Ishikawa (cell line): Measurements from ENCODE around the gene GGTLC2.

Experiments
- CEBPB ChIP-seq: IDR thresholded peaks from 2 replicates; pipeline ENCODE4 v1.6.1; 2012
- CREB1 ChIP-seq: IDR thresholded peaks from 2 replicates; pipeline ENCODE4 v1.6.1; 2012; ENCODE audit warnings: low read depth
- EGR1 ChIP-seq: IDR thresholded peaks from 2 replicates; pipeline ENCODE4 v1.6.1; 2012
- EP300 ChIP-seq: IDR thresholded peaks from 2 replicates; pipeline ENCODE4 v1.6.1; 2012; ENCODE audit warnings: borderline replicate concordance
- FOXM1 ChIP-seq: IDR thresholded peaks from 2 replicates; pipeline ENCODE4 v1.6.1; 2012; ENCODE audit warnings: low read depth, borderline replicate concordance
- NFIC ChIP-seq: IDR thresholded peaks from 2 replicates; pipeline ENCODE4 v1.6.1; 2012
- RAD21 ChIP-seq: IDR thresholded peaks from 2 replicates; pipeline ENCODE4 v1.6.1; 2012; ENCODE audit warnings: low read depth
- TAF1 ChIP-seq: IDR thresholded peaks from 2 replicates; pipeline ENCODE4 v1.6.1; 2012; ENCODE audit warnings: low read depth, mild to moderate bottlenecking
- TCF12 ChIP-seq: IDR thresholded peaks from 2 replicates; pipeline ENCODE4 v1.6.1; 2012; ENCODE audit warnings: low read depth
- TEAD4 ChIP-seq: IDR thresholded peaks from 2 replicates; pipeline ENCODE4 v1.6.1; 2012
- YY1 ChIP-seq: IDR thresholded peaks from 2 replicates; pipeline ENCODE4 v1.6.1; 2012; ENCODE audit warnings: low read depth
- ZBTB7A ChIP-seq: IDR thresholded peaks from 2 replicates; pipeline ENCODE4 v1.6.1; 2012; ENCODE audit warnings: low read depth
- TF ChIP-seq, protein P1 (sequence below): IDR thresholded peaks from 2 replicates; pipeline ENCODE4 v1.6.1; 2012
- TF ChIP-seq, protein P2 (sequence below): IDR thresholded peaks from 2 replicates; pipeline ENCODE4 v1.6.1; 2012; ENCODE audit warnings: low read depth, mild to moderate bottlenecking
- TF ChIP-seq, protein P3 (sequence below): IDR thresholded peaks from 2 replicates; pipeline ENCODE4 v1.6.1; 2012

The GGTLC2 gene

DNA sequence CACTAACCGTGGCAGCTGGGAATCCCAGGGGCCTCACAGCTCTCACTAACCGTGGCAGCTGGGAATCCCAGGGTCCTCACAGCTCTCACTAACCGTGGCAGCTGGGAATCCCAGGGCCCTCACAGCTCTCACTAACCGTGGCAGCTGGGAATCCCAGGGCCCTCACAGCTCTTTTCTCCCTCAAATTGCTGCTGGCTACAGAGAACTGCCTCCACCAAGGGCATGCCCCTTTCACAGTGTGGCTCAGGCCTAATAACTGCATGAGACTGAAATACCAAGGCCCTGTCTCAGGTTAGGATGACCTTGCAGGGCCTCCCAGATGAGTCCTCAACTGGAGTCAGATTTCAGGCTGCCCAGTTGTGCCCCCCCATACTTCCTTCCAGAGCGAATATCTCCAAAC, 35.1 kb upstream of the GGTLC2 start:
- TF ChIP-seq CEBPB (no peak), NFIC (no peak), YY1 (no peak), EGR1 (no peak), FOXM1 (no peak), ZBTB7A (no peak), TEAD4 (no peak), TAF1 (no peak), RAD21 (no peak), TCF12 (no peak), EP300 (no peak), CREB1 (no peak)
- TF ChIP-seq, protein P1, sequence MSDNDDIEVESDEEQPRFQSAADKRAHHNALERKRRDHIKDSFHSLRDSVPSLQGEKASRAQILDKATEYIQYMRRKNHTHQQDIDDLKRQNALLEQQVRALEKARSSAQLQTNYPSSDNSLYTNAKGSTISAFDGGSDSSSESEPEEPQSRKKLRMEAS: no peak
- TF ChIP-seq, protein P2, sequence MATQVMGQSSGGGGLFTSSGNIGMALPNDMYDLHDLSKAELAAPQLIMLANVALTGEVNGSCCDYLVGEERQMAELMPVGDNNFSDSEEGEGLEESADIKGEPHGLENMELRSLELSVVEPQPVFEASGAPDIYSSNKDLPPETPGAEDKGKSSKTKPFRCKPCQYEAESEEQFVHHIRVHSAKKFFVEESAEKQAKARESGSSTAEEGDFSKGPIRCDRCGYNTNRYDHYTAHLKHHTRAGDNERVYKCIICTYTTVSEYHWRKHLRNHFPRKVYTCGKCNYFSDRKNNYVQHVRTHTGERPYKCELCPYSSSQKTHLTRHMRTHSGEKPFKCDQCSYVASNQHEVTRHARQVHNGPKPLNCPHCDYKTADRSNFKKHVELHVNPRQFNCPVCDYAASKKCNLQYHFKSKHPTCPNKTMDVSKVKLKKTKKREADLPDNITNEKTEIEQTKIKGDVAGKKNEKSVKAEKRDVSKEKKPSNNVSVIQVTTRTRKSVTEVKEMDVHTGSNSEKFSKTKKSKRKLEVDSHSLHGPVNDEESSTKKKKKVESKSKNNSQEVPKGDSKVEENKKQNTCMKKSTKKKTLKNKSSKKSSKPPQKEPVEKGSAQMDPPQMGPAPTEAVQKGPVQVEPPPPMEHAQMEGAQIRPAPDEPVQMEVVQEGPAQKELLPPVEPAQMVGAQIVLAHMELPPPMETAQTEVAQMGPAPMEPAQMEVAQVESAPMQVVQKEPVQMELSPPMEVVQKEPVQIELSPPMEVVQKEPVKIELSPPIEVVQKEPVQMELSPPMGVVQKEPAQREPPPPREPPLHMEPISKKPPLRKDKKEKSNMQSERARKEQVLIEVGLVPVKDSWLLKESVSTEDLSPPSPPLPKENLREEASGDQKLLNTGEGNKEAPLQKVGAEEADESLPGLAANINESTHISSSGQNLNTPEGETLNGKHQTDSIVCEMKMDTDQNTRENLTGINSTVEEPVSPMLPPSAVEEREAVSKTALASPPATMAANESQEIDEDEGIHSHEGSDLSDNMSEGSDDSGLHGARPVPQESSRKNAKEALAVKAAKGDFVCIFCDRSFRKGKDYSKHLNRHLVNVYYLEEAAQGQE: no peak
- TF ChIP-seq, protein P3, sequence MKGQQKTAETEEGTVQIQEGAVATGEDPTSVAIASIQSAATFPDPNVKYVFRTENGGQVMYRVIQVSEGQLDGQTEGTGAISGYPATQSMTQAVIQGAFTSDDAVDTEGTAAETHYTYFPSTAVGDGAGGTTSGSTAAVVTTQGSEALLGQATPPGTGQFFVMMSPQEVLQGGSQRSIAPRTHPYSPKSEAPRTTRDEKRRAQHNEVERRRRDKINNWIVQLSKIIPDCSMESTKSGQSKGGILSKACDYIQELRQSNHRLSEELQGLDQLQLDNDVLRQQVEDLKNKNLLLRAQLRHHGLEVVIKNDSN: no peak

DNA sequence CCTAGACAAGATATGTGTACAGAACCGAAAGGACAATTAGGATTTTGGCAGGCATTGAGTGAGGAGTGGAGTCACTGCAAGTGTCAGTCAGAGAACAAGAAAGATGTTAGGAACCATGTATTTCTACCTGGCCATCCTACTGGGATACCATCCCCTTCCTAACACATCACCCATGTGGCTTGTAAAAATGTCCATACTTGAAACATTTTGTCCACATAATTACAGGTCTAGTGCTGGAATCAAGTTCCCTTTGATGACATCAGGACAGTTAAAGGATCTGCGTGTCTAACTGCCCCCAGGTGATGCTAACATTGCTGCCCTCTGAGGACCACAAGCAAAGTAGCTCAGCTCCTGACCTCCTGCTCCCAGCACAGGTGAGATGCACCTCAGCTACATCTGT, 31.9 kb upstream of the GGTLC2 start:
- TF ChIP-seq TEAD4 (no peak), TCF12 (no peak), RAD21 (no peak), TAF1 (no peak), CEBPB (no peak), EGR1 (no peak), EP300 (no peak), CREB1 (no peak), FOXM1 (no peak), YY1 (no peak), ZBTB7A (no peak), NFIC (no peak)
- TF ChIP-seq, protein P3: no peak
- TF ChIP-seq, protein P2: no peak
- TF ChIP-seq, protein P1: no peak

DNA sequence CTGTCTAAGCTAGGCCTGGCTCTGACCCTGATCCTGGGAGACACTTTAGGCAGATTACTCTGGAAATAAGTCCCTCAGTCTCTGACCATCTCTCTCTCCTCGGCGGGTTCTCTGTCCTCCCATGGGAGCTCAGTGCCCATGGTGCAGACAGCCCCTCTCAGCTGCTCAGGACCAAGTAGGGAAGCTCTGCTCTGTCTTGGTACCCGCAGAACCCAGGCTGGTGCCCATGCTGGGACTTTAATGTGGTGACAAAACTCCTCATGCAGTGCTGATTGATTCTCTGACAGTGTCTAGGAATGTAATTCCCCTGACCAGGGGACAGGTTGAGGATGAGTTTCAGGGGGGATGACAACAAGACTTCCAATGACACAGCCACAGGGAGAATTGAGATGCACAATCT, 30.3 kb upstream of the GGTLC2 start:
- TF ChIP-seq EGR1 (no peak), YY1 (no peak), CEBPB (no peak), TCF12 (no peak), TEAD4 (no peak), FOXM1 (no peak), ZBTB7A (no peak), CREB1 (no peak), EP300 (no peak), RAD21 (no peak), NFIC (no peak), TAF1 (no peak)
- TF ChIP-seq, protein P2: no peak
- TF ChIP-seq, protein P3: no peak
- TF ChIP-seq, protein P1: no peak
